Kidney capillary endothelial cell (primary cell): ENCODE results near the gene CFAP210.

Source experiments
- DNase-seq: peaks from one replicate; pipeline ENCODE4 v3.0.0-alpha.2; 2018; ENCODE audit warnings: low spot score

CFAP210 gene

GRCh38 chr2:169694113-169694893 lies at the start of gene CFAP210, which contains the start of gene PHOSPHO2:
TSS of gene CFAP210 (minus strand) at chr2:169694405. CDS start at chr2:169694327, 78 bp downstream.
TSS of gene PHOSPHO2 (plus strand) at chr2:169694469. CDS start at chr2:169700972, 6,503 bp downstream.
- DNase-seq, result peak; percentile 91

- DNase-seq, result no peak
Measured at GRCh38 chr2:169743549-169743948, 49.3 kb upstream of the CFAP210 start.

GRCh38 chr2:169739351-169739750 lies 45.1 kb upstream of the CFAP210 start:
- no peak for DNase-seq

- no peak for DNase-seq
Measured at GRCh38 chr2:169738566-169739229, 44.5 kb upstream of the CFAP210 start.

GRCh38 chr2:169736902-169737301 lies 42.7 kb upstream of the CFAP210 start:
- DNase-seq, result no peak

- no peak for DNase-seq
Measured at GRCh38 chr2:169735623-169736022, 41.4 kb upstream of the CFAP210 start.

- DNase-seq, result no peak
Measured at GRCh38 chr2:169734169-169734847, 40.1 kb upstream of the CFAP210 start.

GRCh38 chr2:169732583-169733358 lies 38.6 kb upstream of the CFAP210 start:
- DNase-seq, result no peak

- DNase-seq, result no peak
Measured at GRCh38 chr2:169732075-169732474, 37.9 kb upstream of the CFAP210 start.

- no peak for DNase-seq
Measured at GRCh38 chr2:169729274-169729605, 35.0 kb upstream of the CFAP210 start.

- DNase-seq, result no peak
Measured at GRCh38 chr2:169727065-169727464, 32.9 kb upstream of the CFAP210 start.

- DNase-seq, result no peak
Measured at GRCh38 chr2:169721016-169721415, 26.8 kb upstream of the CFAP210 start.

GRCh38 chr2:169718930-169719504 lies 24.8 kb upstream of the CFAP210 start:
- DNase-seq, result no peak

- DNase-seq, result no peak
Measured at GRCh38 chr2:169717691-169718063, 23.5 kb upstream of the CFAP210 start.

GRCh38 chr2:169716938-169717690 lies 22.9 kb upstream of the CFAP210 start:
- DNase-seq, result peak; percentile 94

- no peak for DNase-seq
Measured at GRCh38 chr2:169716238-169716886, 22.2 kb upstream of the CFAP210 start.

- no peak for DNase-seq
Measured at GRCh38 chr2:169715379-169716237, 21.4 kb upstream of the CFAP210 start.

- DNase-seq, result no peak
Measured at GRCh38 chr2:169714699-169715098, 20.5 kb upstream of the CFAP210 start.

GRCh38 chr2:169713331-169713730 lies 19.1 kb upstream of the CFAP210 start:
- no peak for DNase-seq

- no peak for DNase-seq
Measured at GRCh38 chr2:169712791-169713227, 18.6 kb upstream of the CFAP210 start.
